IMR-90 (cell line): ENCODE measurements around the gene SMIM31.

Source experiments
- CEBPB ChIP-seq: IDR thresholded peaks from 2 replicates; pipeline ENCODE4 v1.6.1; 2012; ENCODE audit warnings: low read depth, low read length, improper control_type of control experiment
- CHD1 ChIP-seq: IDR thresholded peaks from 2 replicates; pipeline ENCODE4 v1.6.1; 2012; ENCODE audit warnings: low read depth, low read length, improper control_type of control experiment
- FOS ChIP-seq: fragments of 150-350 bp; IDR thresholded peaks from 2 replicates; pipeline ENCODE4 v1.6.1; 2016; ENCODE audit warnings: low read depth, low read length
- MAFK ChIP-seq: IDR thresholded peaks from 2 replicates; pipeline ENCODE4 v1.6.1; 2012; ENCODE audit warnings: low read depth, low read length, improper control_type of control experiment
- MAZ ChIP-seq: IDR thresholded peaks from 2 replicates; pipeline ENCODE4 v1.6.1; 2012; ENCODE audit warnings: low read depth, mild to moderate bottlenecking, low read length, improper control_type of control experiment, moderate library complexity, borderline replicate concordance
- MXI1 ChIP-seq: IDR thresholded peaks from 2 replicates; pipeline ENCODE4 v1.6.1; 2012; ENCODE audit warnings: low read depth, mild to moderate bottlenecking, low read length, moderate library complexity, borderline replicate concordance
- NFE2L2 ChIP-seq: fragments of 150-350 bp; IDR thresholded peaks from 2 replicates; pipeline ENCODE4 v1.6.1; 2016; ENCODE audit warnings: low read depth, mild to moderate bottlenecking, low read length
- POLR2A ChIP-seq: IDR thresholded peaks from 2 replicates; pipeline ENCODE4 v1.6.1; 2012; ENCODE audit warnings: mild to moderate bottlenecking, low read depth, low read length
- RAD21 ChIP-seq: IDR thresholded peaks from 2 replicates; pipeline ENCODE4 v1.6.1; 2012; ENCODE audit warnings: low read length, improper control_type of control experiment
- RFX5 ChIP-seq: IDR thresholded peaks from 2 replicates; pipeline ENCODE4 v1.8.0; 2012; ENCODE audit warnings: low read depth, mild to moderate bottlenecking, low read length, moderate library complexity
- TF ChIP-seq, protein P1 (sequence below): conservative IDR thresholded peaks from 2 replicates; pipeline ENCODE4 v1.5.1; 2012; ENCODE audit warnings: mild to moderate bottlenecking, low read depth, low read length, improper control_type of control experiment
- TF ChIP-seq, protein P2 (sequence below): fragments of 150-350 bp; IDR thresholded peaks from 2 replicates; pipeline ENCODE4 v1.6.1; 2016; ENCODE audit warnings: low read depth, mild to moderate bottlenecking, low read length, moderate library complexity, borderline replicate concordance
- TF ChIP-seq, protein P3 (sequence below): fragments of 150-350 bp; IDR thresholded peaks from 2 replicates; pipeline ENCODE4 v1.6.1; 2017; ENCODE audit warnings: mild to moderate bottlenecking, antibody characterized with exemption, low read length, low read depth

DNA sequence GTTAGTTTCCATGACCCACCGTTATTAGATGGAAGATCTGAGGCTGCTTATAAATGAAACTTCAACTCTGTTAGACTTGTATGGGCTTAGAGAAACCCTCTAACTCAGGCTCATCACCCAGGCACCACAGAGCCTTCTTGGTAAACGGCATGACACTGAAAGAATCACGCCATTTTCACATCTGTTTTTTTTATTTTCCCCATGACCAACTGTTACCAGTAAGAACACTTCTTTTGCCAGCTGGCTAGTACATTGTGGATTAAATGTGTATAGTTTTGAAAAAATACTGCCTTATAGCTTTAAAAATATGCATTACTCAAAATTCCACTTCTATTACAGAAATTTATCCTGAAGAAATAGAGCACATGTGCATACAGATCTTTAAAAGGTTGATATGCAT is 75.0 kb downstream of the SMIM31 start:
- TF ChIP-seq, protein P1, sequence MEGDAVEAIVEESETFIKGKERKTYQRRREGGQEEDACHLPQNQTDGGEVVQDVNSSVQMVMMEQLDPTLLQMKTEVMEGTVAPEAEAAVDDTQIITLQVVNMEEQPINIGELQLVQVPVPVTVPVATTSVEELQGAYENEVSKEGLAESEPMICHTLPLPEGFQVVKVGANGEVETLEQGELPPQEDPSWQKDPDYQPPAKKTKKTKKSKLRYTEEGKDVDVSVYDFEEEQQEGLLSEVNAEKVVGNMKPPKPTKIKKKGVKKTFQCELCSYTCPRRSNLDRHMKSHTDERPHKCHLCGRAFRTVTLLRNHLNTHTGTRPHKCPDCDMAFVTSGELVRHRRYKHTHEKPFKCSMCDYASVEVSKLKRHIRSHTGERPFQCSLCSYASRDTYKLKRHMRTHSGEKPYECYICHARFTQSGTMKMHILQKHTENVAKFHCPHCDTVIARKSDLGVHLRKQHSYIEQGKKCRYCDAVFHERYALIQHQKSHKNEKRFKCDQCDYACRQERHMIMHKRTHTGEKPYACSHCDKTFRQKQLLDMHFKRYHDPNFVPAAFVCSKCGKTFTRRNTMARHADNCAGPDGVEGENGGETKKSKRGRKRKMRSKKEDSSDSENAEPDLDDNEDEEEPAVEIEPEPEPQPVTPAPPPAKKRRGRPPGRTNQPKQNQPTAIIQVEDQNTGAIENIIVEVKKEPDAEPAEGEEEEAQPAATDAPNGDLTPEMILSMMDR: no peak
- TF ChIP-seq, protein P2, sequence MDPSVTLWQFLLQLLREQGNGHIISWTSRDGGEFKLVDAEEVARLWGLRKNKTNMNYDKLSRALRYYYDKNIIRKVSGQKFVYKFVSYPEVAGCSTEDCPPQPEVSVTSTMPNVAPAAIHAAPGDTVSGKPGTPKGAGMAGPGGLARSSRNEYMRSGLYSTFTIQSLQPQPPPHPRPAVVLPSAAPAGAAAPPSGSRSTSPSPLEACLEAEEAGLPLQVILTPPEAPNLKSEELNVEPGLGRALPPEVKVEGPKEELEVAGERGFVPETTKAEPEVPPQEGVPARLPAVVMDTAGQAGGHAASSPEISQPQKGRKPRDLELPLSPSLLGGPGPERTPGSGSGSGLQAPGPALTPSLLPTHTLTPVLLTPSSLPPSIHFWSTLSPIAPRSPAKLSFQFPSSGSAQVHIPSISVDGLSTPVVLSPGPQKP: no peak
- TF ChIP-seq FOS: no peak
- TF ChIP-seq CEBPB: no peak
- TF ChIP-seq, protein P3, sequence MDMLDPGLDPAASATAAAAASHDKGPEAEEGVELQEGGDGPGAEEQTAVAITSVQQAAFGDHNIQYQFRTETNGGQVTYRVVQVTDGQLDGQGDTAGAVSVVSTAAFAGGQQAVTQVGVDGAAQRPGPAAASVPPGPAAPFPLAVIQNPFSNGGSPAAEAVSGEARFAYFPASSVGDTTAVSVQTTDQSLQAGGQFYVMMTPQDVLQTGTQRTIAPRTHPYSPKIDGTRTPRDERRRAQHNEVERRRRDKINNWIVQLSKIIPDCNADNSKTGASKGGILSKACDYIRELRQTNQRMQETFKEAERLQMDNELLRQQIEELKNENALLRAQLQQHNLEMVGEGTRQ: no peak
- TF ChIP-seq POLR2A: no peak
- TF ChIP-seq MAZ: no peak
- TF ChIP-seq MXI1: no peak
- TF ChIP-seq CHD1: no peak
- TF ChIP-seq RAD21: no peak
- no peak for TF ChIP-seq RFX5
- no peak for TF ChIP-seq MAFK
- TF ChIP-seq NFE2L2: no peak
